HepG2 (cell line): ENCODE results near the gene PKP3. TPM values are rescaled to one million over a fixed set of nuclear protein-coding genes. Genes with fewer than 3 reads are reported as not detected.
A peak's percentile ranks its signal among the peaks of the same experiment; 100 is the strongest.

ENCODE experiments used
- CBX5 ChIP-seq: sonication (generic); formaldehyde crosslinking; IDR thresholded peaks from 2 replicates; pipeline ENCODE4 v1.4.0; 2020; ENCODE audit warnings: missing genetic modification reagents, borderline replicate concordance
- DBP ChIP-seq: sonication (generic); formaldehyde crosslinking; IDR thresholded peaks from 2 replicates; pipeline ENCODE4 v1.4.0; 2020; ENCODE audit warnings: missing genetic modification reagents; ENCODE audit errors: not compliant biosample characterization
- DNMT3B ChIP-seq: conservative IDR thresholded peaks from 2 replicates; pipeline ENCODE4 v1.6.1; 2016; ENCODE audit warnings: missing biosample characterization, control low read depth
- EEA1 ChIP-seq: sonication (generic); formaldehyde crosslinking; IDR thresholded peaks from 2 replicates; pipeline ENCODE4 v1.5.1; 2020; ENCODE audit warnings: mild to moderate bottlenecking, missing genetic modification reagents, borderline replicate concordance
- FOXO1 ChIP-seq: sonication (generic); formaldehyde crosslinking; IDR thresholded peaks from 2 replicates; pipeline ENCODE4 v1.4.0; 2020; ENCODE audit warnings: missing genetic modification reagents
- KDM4B ChIP-seq: sonication (generic); formaldehyde crosslinking; IDR thresholded peaks from 2 replicates; pipeline ENCODE4 v1.4.0; 2020; ENCODE audit warnings: missing genetic modification reagents
- MLX ChIP-seq: IDR thresholded peaks from 2 replicates; pipeline ENCODE4 v1.6.1; 2016
- MXD1 ChIP-seq: sonication (generic); formaldehyde crosslinking; IDR thresholded peaks from 2 replicates; pipeline ENCODE4 v1.4.0; 2020; ENCODE audit warnings: mild to moderate bottlenecking, missing genetic modification reagents
- NCOR1 ChIP-seq: fragments of 200-600 bp; sonication (generic); IDR thresholded peaks from 2 replicates; pipeline ENCODE4 v1.7.0; 2017; ENCODE audit warnings: antibody characterized with exemption, low read length, borderline replicate concordance
- PLRG1 ChIP-seq: fragments of 450-650 bp; conservative IDR thresholded peaks from 2 replicates; pipeline ENCODE4 v1.6.1; 2016
- RNF2 ChIP-seq: fragments of 450-650 bp; conservative IDR thresholded peaks from 2 replicates; pipeline ENCODE4 v1.6.1; 2016; ENCODE audit warnings: low read depth
- RORA ChIP-seq: sonication (generic); formaldehyde crosslinking; IDR thresholded peaks from 2 replicates; pipeline ENCODE4 v1.5.0; 2020; ENCODE audit warnings: mild to moderate bottlenecking, missing genetic modification reagents, moderate library complexity
- THRA ChIP-seq: sonication (generic); formaldehyde crosslinking; IDR thresholded peaks from 2 replicates; pipeline ENCODE4 v1.4.0; 2020; ENCODE audit warnings: missing genetic modification reagents, borderline replicate concordance
- YEATS2 ChIP-seq: sonication (generic); formaldehyde crosslinking; IDR thresholded peaks from 2 replicates; pipeline ENCODE4 v1.4.0; 2020; ENCODE audit warnings: missing genetic modification reagents, borderline replicate concordance
- ZFP37 ChIP-seq: sonication (generic); formaldehyde crosslinking; IDR thresholded peaks from 2 replicates; pipeline ENCODE4 v1.4.0; 2020; ENCODE audit warnings: missing genetic modification reagents, borderline replicate concordance
- ZNF251 ChIP-seq: sonication (generic); formaldehyde crosslinking; IDR thresholded peaks from 2 replicates; pipeline ENCODE4 v1.9.0; 2021; ENCODE audit warnings: mild to moderate bottlenecking, missing genetic modification reagents
- ZNF256 ChIP-seq: sonication (generic); formaldehyde crosslinking; conservative IDR thresholded peaks from 2 replicates; pipeline ENCODE4 v1.4.0; 2020; ENCODE audit warnings: missing genetic modification reagents
- ZNF281 ChIP-seq: sonication (generic); formaldehyde crosslinking; IDR thresholded peaks from 2 replicates; pipeline ENCODE4 v1.4.0; 2020; ENCODE audit warnings: missing genetic modification reagents, borderline replicate concordance
- ZNF670 ChIP-seq: sonication (generic); formaldehyde crosslinking; IDR thresholded peaks from 2 replicates; pipeline ENCODE4 v1.8.0; 2022; ENCODE audit warnings: mild to moderate bottlenecking, missing genetic modification reagents, borderline replicate concordance
- ZNF710 ChIP-seq: sonication (generic); formaldehyde crosslinking; IDR thresholded peaks from 2 replicates; pipeline ENCODE4 v1.5.0; 2020; ENCODE audit warnings: mild to moderate bottlenecking, missing genetic modification reagents, borderline replicate concordance
- ZNF761 ChIP-seq: sonication (generic); formaldehyde crosslinking; conservative IDR thresholded peaks from 2 replicates; pipeline ENCODE4 v1.4.0; 2020; ENCODE audit warnings: mild to moderate bottlenecking, missing genetic modification reagents
- polyA plus RNA-seq, 8 experiments: library from polyadenylated mRNA; depleted of rRNA in 3 of 8; stranded (reverse) in 7 of 8; unstranded in 1 of 8; fragments of >200 nt; fragmentation: Illumina TruSeq in 4 of 8; extraction: Trizol in 4 of 8; gene quantifications; 2 replicates each; pipeline versions ENCODE4 v1.2.1 to v1.2.3, GENCODE V29; 2011 to 2016; ENCODE audit warnings: low read depth in 4 of 8, missing spikeins in 1 of 8, mixed read lengths in 1 of 8; ENCODE audit not compliant: insufficient read depth in 1 of 8
- total RNA-seq, 5 experiments: library from RNA; depleted of rRNA; stranded (reverse); fragments of >200 nt; fragmentation: Illumina TruSeq; extraction: Trizol; gene quantifications; 2 replicates each; pipeline ENCODE4 v1.2.3, GENCODE V29; 2016; ENCODE audit warnings: low read depth in 1 of 5

The PKP3 gene
- total and polyA plus RNA-seq, 2 of the 13 experiments (the other 11 are each of a cell fraction or from before 2014, with no cell fraction given): 18.0 to 28.7 TPM

GRCh38 chr11:353179-353873 lies 40.7 kb upstream of the PKP3 start (continued):
- TF ChIP-seq MLX (CRISPR knock-in tag): peak; percentile 26; the same call in 1 of the 2 replicates
- no peak for TF ChIP-seq ZNF256 (CRISPR knock-in tag)
- TF ChIP-seq ZNF251 (CRISPR knock-in tag): no peak
- TF ChIP-seq CBX5: peak; percentile 60; the same call in 1 of the 2 replicates
- TF ChIP-seq PLRG1: no peak
- peak; percentile 43; the same call in 1 of the 2 replicates for TF ChIP-seq FOXO1
- peak; percentile 53; the same call in 1 of the 2 replicates for TF ChIP-seq ZNF281 (CRISPR knock-in tag)
- TF ChIP-seq ZNF710 (CRISPR knock-in tag): peak; percentile 52; the same call in 1 of the 2 replicates
- no peak for TF ChIP-seq ZNF761 (CRISPR knock-in tag)
- TF ChIP-seq DNMT3B (CRISPR knock-in tag): no peak
- TF ChIP-seq DBP (CRISPR knock-in tag): no peak
- peak; percentile 62; the same call in 1 of the 2 replicates for TF ChIP-seq RNF2
- no peak for TF ChIP-seq EEA1 (CRISPR knock-in tag)
- peak; percentile 79; the same call in 1 of the 2 replicates for TF ChIP-seq KDM4B (CRISPR knock-in tag)
- TF ChIP-seq ZFP37 (CRISPR knock-in tag): peak; percentile 83; the same call in 1 of the 2 replicates
- TF ChIP-seq MXD1 (CRISPR knock-in tag): 0 out of 2 replicates have a peak, but pooled peaks have one; percentile 50
- peak; percentile 52; the same call in 1 of the 2 replicates for TF ChIP-seq YEATS2
- peak; percentile 88 for TF ChIP-seq NCOR1
- TF ChIP-seq RORA (CRISPR knock-in tag): no peak
- TF ChIP-seq THRA (CRISPR knock-in tag): 0 out of 2 replicates have a peak, but pooled peaks have one; percentile 50
- peak; percentile 73; the same call in 1 of the 2 replicates for TF ChIP-seq ZNF670
